GM13977 (cell line): ENCODE measurements around the gene NYAP1.
"Not testable (repeated sequence)": the region's sequence is repeated elsewhere in the genome, so short reads cannot be mapped to it uniquely, and the experiment has no call there.

Experiments used
- DNase-seq: peaks from one replicate; pipeline ENCODE4 v3.0.0; 2012; ENCODE audit warnings: low spot score
- CTCF ChIP-seq: IDR thresholded peaks from 2 replicates; pipeline ENCODE4 v1.5.1; 2012; ENCODE audit warnings: mild to moderate bottlenecking, control low read depth; ENCODE audit not compliant: insufficient read depth; ENCODE audit errors: extremely low read depth, missing control alignments
- in situ Hi-C: fragments of 300-500 bp; cut with MboI; formaldehyde crosslinking; loops from one replicate; pipeline ENCODE4 v1.12.0; 2022; ENCODE audit warnings: low sequenced_read_pairs, low pct_unique_long_range_greater_than_20kb, mixed read lengths, inconsistent platforms; ENCODE audit not compliant: unreplicated experiment

The NYAP1 gene

GRCh38 chr7:100516135-100516812, 32.5 kb downstream of the NYAP1 start:
- no peak for TF ChIP-seq CTCF
- in situ Hi-C loops, result no loop called here
- DNase-seq, result peak; percentile 65

GRCh38 chr7:100517305-100517704, 33.6 kb downstream of the NYAP1 start:
- TF ChIP-seq CTCF, result no peak
- DNase-seq, result no peak
- in situ Hi-C loops, result no loop called here

GRCh38 chr7:100519580-100519979, 35.9 kb downstream of the NYAP1 start:
- DNase-seq, result no peak
- TF ChIP-seq CTCF, result no peak

GRCh38 chr7:100520138-100520537, 36.4 kb downstream of the NYAP1 start:
- TF ChIP-seq CTCF, result no peak
- in situ Hi-C loops, result no loop called here

More at GRCh38 chr7:100519580-100519979, 35.9 kb downstream of the NYAP1 start:
- in situ Hi-C loops, result no loop called here

GRCh38 chr7:100521076-100521475, 37.3 kb downstream of the NYAP1 start:
- TF ChIP-seq CTCF, result no peak
- in situ Hi-C loops, result no loop called here
- DNase-seq, result no peak

More at GRCh38 chr7:100520138-100520537, 36.4 kb downstream of the NYAP1 start:
- no peak for DNase-seq

GRCh38 chr7:100521909-100522593, 38.3 kb downstream of the NYAP1 start:
- in situ Hi-C loops, DNase-seq: not testable (repeated sequence)

GRCh38 chr7:100523192-100523591, 39.5 kb downstream of the NYAP1 start:
- DNase-seq, in situ Hi-C loops: not testable (repeated sequence)

- in situ Hi-C loops, DNase-seq: not testable (repeated sequence)
Observed at GRCh38 chr7:100528108-100528866, 44.6 kb downstream of the NYAP1 start.
